ENCODE measurements around the gene MYO5B. TPM values are rescaled to one million over a fixed set of nuclear protein-coding genes. Genes with fewer than 3 reads are reported as not detected.

MYO5B gene
- total RNA-seq, 4 donors from 2014 or later = 2.0 to 13.9 (median 5.3) TPM

DNA sequence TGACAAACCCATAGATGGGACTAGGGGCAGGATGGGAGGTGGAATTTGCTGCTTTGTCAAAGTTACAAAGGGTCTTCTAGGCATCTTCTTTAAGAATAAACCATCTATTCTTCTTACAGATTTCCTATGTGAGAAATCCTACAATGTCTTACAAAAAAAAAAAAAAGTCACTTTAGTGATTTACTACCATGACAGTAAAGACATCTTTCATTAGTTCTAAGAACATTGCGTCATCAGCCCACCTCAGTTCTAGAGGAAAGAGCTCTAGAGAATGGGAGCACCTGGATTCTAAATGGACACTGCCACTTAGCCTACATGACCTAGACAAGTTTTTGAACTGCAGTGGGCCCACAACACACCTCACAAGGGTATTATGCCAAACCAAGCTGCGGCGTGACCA, 172.0 kb downstream of the MYO5B start:
- peaks cover 0 to 5% (median 0%) of the 10 kb centered on the region in 4 donors for H3K27me3 ChIP-seq
- no peaks in the 10 kb centered on the region for H3K9me3 ChIP-seq
- no peak for TF ChIP-seq CTCF (IDR thresholded peaks at IDR 0.05)
- TF ChIP-seq POLR2AphosphoS5 (IDR thresholded peaks at IDR 0.05) = no peak
- no peak for TF ChIP-seq POLR2A (IDR thresholded peaks at IDR 0.05; ENCODE audit: low read depth)
- intact Hi-C loops (cut with DNase I) = no loop called here
- no peak overlapping the region for H3K4me3 ChIP-seq
- H3K4me1 ChIP-seq = no peaks in the 10 kb centered on the region
- no peak for DNase-seq (ENCODE audit: extremely low spot score)
- H3K36me3 ChIP-seq = no peaks in the 10 kb centered on the region
- 95% methylated on average over 3 of the region's 3 CpGs for WGBS
- no peak overlapping the region for H3K27ac ChIP-seq (replicated peaks in 1 of 4)

- H3K4me1 ChIP-seq = peaks cover 0 to 43% (median 38%) of the 10 kb centered on the region in 4 donors
- DNase-seq (ENCODE audit: extremely low spot score) = no peak
- H3K4me3 ChIP-seq = no peak overlapping the region
- H3K27me3 ChIP-seq = no peaks in the 10 kb centered on the region
- 92% methylated on average over 4 of the region's 4 CpGs for WGBS
- no peaks in the 10 kb centered on the region for H3K9me3 ChIP-seq
- no peaks in the 10 kb centered on the region for H3K36me3 ChIP-seq
- no peak for TF ChIP-seq POLR2A (IDR thresholded peaks at IDR 0.05; ENCODE audit: low read depth)
- no peak overlapping the region for H3K27ac ChIP-seq (replicated peaks in 1 of 4)
- intact Hi-C loops (cut with DNase I) = no loop called here
Measured at GRCh38 chr18:50014606-50015005, 180.3 kb downstream of the MYO5B start.

- TF ChIP-seq CTCF (IDR thresholded peaks at IDR 0.05) = no peak
- intact Hi-C loops (cut with DNase I) = no loop called here
- Histone ChIP-seq H3K9me3 (no peaks in the 10 kb centered on the region), H3K4me1 (peaks cover 0 to 44% (median 39%) of the 10 kb centered on the region in 4 donors), H3K4me3 (no peak overlapping the region), H3K36me3 (no peaks in the 10 kb centered on the region), H3K27ac (replicated peaks in 1 of 4) (no peak overlapping the region), H3K27me3 (no peaks in the 10 kb centered on the region)
- 79% methylated on average over 8 of the region's 8 CpGs for WGBS
- no peak for DNase-seq (ENCODE audit: extremely low spot score)
Measured at GRCh38 chr18:50013363-50014138, 181.4 kb downstream of the MYO5B start.

DNA sequence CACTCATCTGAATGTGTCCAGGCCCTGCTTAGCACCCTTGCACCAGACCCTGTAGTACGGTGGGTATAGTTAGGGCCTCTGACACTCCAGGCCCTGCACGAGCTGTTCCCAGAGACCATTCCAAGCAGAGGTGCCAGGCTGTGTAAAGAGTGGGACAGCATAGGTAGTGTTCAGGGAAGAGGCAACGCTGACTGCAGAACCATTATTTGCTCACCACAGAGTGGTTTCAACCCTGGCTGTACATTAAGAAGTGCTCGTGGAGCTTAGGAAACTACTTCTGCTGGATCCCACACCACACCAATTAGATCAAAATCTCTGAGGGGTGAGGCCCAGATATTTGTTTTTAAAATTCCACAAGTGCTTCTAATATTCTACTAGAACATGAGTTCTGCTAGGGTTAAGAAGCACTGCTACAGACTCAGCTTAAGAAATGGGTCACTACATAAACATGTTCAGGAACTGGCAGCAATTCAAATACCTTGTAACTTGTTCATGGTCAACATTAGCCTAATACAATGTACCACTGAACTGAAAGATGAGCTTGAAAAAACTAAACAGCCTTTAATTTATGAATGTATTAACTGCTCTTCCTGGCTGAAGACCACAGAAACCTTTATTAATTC, 183.0 kb downstream of the MYO5B start:
- DNase-seq (ENCODE audit: extremely low spot score) = no peak
- H3K27me3 ChIP-seq = no peaks in the 10 kb centered on the region
- no peak overlapping the region for H3K4me3 ChIP-seq
- 48% methylated on average over 4 of the region's 4 CpGs for whole genome bisulfite sequencing
- H3K9me3 ChIP-seq = no peaks in the 10 kb centered on the region
- TF ChIP-seq POLR2A (IDR thresholded peaks at IDR 0.05; ENCODE audit: low read depth) (no peak), POLR2AphosphoS5 (IDR thresholded peaks at IDR 0.05) (peak in 1 of 2 donors; percentile 42), CTCF (IDR thresholded peaks at IDR 0.05) (no peak)
- no peaks in the 10 kb centered on the region for H3K36me3 ChIP-seq
- intact Hi-C loops (cut with DNase I) = loop anchor here (2.0 kb wide), 1 partner anchor 193 kb away; no protein-coding TSS in a partner anchor
- H3K4me1 ChIP-seq = peaks cover 0 to 44% (median 39%) of the 10 kb centered on the region in 4 donors
- peak overlapping the region; percentile 61 to 85 (median 70) for H3K27ac ChIP-seq (replicated peaks in 1 of 4)

DNA sequence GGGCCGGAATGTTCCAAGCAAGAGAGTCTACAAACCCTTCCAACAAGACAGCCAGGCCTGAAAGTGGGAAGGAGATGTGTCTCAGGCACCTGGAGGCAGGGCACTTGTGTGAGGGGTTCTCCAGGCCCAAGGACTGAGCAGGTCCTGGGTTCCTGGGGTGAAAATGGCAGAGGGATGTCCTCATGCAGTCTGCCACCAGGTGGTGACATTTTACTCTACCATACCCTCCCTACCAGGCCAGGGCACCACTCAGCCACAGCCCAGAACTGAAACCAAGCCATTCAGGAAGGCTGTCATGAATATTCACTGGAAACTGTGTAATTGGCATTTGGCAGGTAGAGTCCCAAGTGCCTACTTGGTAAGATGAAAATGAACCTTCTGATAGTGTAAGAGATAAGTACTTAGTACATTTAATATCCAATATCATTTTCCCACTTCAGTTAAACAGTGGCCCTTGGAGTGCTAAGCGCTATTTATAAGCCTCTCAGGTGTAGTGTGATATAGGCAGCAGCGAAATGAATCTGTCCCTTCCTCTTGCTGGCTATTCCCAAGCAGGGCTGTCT, 185.1 kb downstream of the MYO5B start:
- no peak overlapping the region for H3K4me3 ChIP-seq
- no peaks in the 10 kb centered on the region for H3K27me3 ChIP-seq
- no peaks in the 10 kb centered on the region for H3K9me3 ChIP-seq
- H3K27ac ChIP-seq (replicated peaks in 1 of 4) = no peak overlapping the region
- peak; percentile 33 to 60 (median 34) for TF ChIP-seq CTCF (IDR thresholded peaks at IDR 0.05)
- no peak for TF ChIP-seq POLR2A (IDR thresholded peaks at IDR 0.05; ENCODE audit: low read depth)
- no peak for TF ChIP-seq EP300 (IDR thresholded peaks at IDR 0.05)
- H3K36me3 ChIP-seq = no peaks in the 10 kb centered on the region
- 91% methylated on average over 3 of the region's 3 CpGs for whole genome bisulfite sequencing
- intact Hi-C loops (cut with DNase I) = loop anchor here (2.0 kb wide), 1 partner anchor 195 kb away; no protein-coding TSS in a partner anchor
- no peak for DNase-seq (ENCODE audit: extremely low spot score)
- H3K4me1 ChIP-seq = peaks cover 0 to 44% (median 39%) of the 10 kb centered on the region in 4 donors

Measured in esophagus muscularis mucosa (tissue), 4 donors.